GM19193 (cell line): ENCODE measurements around the gene PGLYRP2.

Experiments used
- POLR2A ChIP-seq: IDR thresholded peaks from 4 replicates; pipeline ENCODE4 v1.6.1; 2011; ENCODE audit not compliant: insufficient read depth, insufficient read length; ENCODE audit errors: extremely low read depth

The PGLYRP2 gene

DNA sequence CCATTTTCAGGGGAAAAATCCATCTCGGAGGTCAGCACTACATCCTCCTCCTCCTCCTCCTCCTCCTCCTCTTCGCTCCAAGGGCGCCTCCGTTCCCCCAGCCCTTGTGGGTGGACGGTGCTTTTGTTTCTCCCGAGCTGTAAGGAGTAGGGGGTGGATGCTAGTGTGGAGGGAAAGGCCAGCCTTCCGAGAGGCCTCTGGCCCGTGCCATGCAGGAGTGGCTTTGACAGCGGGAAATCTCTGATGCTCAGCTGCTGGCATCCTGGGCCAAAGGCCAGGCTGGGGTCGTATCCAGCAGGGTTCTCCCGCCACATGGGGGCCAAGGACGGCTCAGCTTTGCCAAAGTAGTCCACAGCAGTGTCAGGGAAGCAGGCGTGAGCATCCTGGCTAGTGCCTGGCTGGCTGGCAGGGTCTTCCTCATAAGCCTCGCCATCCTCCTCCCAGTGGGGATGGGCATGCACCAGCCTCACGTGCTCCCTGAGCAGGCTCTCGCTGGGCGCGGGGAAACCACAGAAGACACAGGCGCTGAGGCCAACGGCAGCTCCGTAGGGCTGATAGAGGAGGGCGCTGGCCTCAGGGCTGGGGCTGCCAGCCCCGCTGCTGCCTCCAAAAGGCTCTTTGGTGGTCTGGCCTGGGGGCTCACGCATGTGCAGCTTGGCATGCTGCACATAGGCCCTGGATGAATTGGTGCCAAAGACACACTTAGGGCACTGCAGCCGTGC, 40.1 kb downstream of the PGLYRP2 start:
- no peak for TF ChIP-seq POLR2A

DNA sequence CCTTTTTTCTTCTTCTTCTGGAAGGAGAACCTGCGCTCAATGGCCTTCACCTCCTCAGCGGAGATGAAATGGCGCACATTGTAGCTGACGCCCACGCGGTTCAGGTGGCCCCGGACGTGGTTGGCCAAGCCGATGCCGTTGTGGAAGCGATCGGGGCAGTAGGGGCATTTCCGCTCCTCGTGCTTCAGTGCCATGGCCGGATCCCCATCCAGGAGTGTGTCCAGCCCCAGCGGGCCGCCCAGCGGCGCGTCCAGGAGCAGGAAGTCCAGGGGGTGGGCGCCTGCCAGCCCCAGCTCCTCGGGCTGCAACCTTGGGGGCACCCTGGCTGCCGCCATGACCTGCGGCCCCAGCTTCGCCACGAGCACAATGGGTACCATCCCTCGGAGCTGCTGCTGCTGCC, 40.7 kb downstream of the PGLYRP2 start:
- TF ChIP-seq POLR2A = no peak

DNA sequence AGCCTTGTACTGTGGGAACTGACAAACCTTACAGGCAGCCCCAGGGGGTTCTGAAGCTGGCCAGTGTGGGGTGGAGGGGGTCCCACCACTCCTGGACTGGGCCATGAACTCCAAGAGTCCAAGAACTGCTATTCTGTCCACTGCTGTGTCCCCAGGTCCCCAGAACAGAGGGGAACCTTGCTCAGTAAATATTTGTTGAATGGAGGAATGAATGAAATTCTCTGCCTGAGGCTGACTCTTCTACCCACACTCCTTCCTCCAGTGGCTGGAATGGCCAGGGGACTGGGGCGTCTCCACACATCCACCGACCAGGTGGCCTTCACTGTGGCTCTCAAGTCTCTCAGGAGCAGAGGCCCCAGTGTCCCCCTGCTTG, 41.2 kb downstream of the PGLYRP2 start:
- TF ChIP-seq POLR2A = no peak

DNA sequence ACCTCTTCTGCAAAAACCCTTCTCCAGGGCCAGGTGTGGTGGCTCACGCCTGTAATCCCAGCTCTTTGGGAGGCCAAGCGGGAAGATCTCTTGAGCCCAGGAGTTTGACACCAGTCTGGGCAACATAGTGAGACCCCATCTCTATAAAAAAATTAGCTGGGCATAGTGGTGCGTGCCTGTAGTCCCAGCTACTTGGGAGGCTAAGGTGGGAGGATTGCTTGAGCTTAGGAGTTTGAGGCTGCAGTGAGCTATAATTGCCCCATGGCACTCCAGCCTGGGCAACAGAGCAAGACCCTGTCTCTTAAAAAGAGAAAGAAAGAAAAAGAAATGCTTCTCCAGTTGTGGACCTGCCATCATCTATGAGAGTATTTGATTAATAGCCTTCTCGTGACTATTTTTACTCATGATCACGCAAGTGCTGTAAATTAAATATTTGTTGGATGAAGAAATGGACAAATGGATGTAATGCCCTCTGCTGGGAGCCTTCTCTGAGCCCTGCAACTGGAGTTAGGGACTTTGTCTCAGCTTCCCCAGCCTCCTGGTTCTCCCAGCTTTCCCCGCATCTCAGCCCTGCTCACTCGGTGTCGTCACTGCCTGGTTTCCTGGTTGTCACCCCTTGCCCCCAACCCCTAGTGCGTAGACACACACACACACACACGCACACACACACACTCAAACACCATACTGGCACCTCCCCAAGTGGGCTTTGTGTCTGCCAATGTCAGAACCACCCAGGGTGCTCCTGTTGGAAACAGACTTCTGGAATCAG, 41.8 kb downstream of the PGLYRP2 start:
- no peak for TF ChIP-seq POLR2A

DNA sequence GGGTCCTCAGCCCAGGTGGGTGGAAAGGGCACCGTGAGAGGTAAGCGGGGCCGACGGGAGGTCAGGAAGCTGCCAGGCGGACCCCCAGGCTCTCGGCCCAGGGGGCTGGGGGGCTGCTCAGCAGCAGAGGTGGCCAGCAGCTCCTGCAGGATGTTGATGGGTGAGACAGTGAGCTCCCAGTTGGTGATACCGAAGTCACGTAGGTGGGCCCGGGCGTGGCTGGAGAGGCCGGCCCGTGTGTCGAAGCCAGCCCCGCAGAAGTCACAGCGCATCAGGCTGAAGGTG, 42.5 kb downstream of the PGLYRP2 start:
- TF ChIP-seq POLR2A = no peak

DNA sequence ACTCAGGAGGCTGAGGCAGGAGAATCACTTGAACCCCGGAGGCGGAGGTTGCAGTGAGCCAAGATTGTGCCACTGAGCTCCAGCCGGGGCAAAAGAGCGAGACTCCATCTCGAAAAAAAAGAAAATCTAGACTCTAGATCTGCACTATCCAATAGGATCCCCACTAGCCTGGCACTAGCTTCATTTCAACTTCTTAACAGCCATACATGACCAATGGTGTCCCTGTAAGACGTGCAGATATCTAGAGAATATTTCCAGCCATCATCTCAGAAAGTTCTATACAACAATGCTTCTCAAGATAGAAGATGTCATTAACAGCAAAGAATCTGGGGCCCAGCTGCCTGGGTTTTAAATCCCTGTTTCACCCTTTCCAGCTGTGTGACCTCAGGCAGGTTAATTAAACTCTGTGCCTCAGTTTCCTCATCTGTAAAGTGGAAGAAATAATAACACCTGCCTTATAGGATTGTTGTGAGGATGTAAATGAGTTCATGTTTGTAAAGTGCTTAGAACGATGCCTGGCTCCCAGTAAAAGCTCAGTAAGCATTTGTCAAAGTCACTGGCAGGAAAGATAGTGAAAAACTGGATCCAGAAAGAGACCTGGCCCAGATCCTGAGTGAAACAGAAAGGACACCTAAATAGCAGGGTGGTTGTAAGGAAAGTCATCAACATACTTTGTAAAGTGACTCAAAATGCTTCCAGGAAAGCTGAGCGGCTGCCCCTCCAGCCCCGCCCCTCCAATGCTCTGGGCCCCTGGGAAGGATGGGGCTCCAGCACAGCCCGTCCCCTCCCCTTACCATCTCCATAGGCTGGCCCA, 43.1 kb downstream of the PGLYRP2 start:
- TF ChIP-seq POLR2A = no peak

DNA sequence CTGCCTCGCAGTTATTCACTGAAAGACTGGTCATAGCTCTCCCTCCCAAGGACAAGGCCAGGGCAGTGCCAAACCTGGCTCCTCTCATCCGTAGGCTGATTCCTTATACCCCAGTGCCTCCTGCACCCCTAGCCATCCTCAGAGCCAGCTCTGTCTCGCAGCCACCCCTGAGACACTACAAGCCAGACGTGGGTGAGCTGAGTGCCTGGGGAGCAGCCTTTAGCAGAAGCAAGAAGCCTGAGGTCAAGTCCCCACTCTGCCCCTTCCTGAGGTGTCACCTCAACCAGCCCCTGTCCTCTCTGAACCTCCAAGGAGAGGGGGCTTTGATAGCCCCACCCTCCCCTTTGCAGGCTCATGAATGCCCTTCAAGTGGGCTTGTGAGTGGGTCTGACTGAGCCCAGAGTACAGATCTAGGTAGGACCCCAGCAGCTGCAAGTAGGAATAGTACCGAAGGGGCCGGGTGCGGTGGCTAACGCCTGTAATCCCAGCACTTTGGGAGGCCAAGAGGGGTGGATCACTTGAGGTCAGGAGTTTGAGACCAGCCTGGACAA, 45.7 kb downstream of the PGLYRP2 start:
- TF ChIP-seq POLR2A = no peak

DNA sequence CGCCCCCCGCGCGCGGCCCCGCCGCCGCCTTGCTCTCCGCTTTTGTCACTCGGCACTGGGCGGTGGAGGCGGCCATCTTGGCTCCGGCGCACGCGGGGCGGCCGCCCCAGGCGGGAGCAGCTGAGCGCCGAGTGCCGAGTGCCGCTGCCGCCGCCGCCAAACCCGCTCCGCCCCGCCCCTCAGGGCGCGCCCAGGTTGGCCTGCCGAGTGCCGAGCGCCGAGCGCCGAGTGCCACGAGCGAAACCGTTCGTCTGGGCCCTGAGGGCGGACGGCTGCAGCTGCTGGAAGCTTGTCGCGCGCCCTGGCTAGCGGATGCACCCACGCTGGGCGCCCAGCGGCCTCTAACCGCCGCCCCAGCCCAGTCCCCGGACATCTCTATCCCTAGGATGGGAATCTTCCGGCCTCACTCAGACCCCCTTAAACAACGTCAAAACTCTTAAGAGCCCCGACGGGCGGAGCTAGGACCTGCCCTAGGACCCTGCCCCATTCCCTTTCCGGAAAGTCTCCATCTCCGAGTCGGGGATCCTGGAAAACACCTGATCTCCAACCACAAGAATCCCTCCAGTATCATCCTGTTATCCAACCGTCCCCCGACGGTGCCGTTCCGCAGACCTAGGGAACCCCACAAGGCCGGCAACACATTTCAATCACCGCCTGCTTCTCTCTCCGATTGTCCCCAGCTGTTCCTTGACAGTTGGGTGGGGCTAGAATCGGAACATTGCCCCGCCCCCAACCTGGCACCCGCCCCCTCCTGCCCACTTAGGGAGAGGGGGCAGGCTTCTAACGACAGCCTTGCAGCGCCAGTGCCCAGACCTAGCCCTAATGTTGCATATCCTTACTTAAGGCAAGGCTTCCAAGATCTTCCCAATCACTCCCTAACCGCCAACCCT, 46.4 kb downstream of the PGLYRP2 start:
- TF ChIP-seq POLR2A = peak; percentile 71

DNA sequence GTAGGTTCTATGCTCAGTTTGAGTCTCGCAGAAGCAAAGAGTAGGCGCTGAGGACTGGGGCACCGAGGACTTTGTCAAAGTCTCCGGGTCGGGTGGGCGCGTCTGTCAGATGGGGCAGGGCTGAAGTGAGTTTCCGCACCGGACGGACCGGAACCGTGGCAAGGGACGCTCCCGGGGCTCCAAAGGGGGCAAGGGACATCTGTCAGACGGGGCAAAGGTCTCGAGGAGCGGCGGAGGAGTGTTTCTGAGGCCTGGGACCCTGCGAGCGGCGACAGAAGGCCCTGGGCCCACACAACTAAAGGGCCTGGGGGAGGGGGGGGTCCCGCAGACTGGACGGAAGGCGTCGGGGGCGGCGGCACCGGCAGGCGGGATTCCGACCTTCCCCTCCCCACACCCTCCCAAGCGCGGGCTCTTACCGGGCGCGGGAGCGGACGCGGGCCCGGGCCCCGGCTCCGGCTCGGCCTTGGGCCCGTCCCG, 47.2 kb downstream of the PGLYRP2 start:
- TF ChIP-seq POLR2A = no peak

DNA sequence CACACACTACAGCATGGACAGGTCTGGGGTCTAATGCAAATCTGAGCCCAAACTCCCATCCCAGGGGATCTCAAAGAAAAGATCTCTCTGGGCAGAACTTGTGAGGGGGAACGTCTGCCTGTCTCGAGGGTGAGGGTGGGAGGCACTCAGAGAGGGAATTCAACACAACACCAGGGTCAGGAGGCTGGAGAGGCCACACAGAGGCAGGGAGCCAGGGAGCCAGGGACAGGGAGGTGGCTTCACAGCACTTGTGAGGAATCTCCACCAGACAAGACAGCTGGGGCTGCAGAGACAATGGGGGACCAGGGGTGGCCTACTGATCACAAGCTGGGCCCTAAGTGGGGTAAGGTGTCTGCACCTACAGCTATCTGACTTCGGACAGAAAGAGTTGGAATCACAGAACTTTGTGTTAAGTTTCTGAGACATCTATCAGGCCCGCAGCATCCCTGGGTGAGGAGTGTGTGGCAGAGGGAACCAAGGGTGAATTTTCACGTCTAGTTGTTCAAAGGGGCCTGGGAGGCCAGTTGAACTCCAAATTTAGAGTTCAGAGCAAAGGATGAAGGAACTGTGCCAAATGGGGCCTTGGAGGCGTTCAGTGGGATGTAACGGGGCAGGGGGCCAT, 47.8 kb downstream of the PGLYRP2 start:
- TF ChIP-seq POLR2A = no peak

DNA sequence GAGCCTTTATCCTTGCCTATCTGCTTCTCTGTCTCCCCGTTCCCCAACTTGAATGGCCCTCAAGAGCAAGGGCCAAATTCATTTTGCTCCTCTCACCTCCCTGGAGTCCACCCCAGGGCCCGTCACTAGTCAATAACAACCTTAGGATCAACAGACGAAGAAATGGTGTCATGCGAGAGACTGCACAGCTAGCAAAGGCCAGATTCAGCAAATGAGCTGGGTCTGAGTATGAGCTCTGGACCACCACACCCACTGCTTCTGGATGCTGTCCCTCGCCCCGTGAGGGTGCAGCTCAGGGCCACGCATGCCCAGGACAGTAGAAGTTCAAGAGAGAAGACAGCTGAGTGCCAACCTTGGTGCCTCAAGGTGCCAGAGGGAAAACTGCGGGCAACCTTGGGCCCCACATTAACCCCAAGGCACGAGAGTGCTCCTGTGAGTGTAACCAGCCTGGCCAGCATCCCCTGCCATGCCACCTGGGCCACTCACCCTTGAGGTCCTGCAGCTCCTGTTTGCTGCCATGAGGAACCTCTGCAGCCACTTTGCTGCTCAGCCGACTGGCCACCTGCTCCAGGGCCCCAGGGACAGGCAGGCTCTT, 48.7 kb downstream of the PGLYRP2 start:
- no peak for TF ChIP-seq POLR2A

DNA sequence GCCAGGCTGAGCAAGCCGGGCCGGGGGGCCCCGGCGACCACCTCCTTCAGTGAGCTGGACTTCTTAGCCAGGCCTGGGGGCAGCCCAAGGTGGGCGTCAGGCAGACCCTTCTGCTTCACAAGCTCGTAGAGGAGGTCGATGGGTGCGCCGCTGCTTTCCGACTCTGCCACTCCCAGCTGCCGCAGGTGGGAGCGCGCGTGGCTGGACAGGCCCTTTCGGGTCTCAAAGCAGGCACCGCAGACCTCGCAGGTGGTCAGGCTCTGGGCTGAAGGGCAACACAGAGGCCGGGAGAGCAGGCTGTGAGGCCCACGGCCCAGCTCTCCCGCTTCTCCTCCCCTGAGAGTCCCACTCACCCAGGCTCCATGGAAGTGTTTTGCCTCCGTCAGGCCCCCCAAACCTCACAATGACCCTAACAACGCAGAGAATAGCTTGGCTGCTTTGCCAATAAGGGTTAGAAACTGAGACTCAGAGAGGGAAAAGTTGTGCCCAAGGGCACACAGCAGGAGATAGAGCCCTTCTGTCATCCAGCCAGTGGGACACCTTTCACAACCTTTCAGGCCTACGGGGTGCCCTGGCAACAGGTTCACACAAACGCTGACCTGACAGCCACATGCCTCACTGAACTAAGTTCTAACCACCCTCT, 49.4 kb downstream of the PGLYRP2 start:
- no peak for TF ChIP-seq POLR2A
